RWPE1 (cell line): ENCODE data around the gene AKAP9.
"Not testable (repeated sequence)": the region's sequence is repeated elsewhere in the genome, so short reads cannot be mapped to it uniquely, and the experiment has no call there.

Experiments used
- CTCF ChIA-PET: fragments of 350-600 bp; sonication (Branson Sonifier 250); formaldehyde crosslinking; extraction: SDS; loops from one replicate; lab custom pipeline; 2021; lab: Yijun Ruan, JAX
- POLR2A ChIA-PET: fragments of 400-600 bp; formaldehyde crosslinking; extraction: SDS; loops from one replicate; lab custom pipeline; 2020; ENCODE audit warnings: antibody characterized with exemption; ENCODE audit not compliant: low non-redundant PET; lab: Yijun Ruan, JAX
- DNase-seq: peaks from one replicate; pipeline ENCODE4 v3.0.0; 2012; ENCODE audit warnings: low spot score
- H3K27ac ChIP-seq: fragments of 450-650 bp; 2 replicates; pipeline ENCODE4 v1.5.1; 2017
- TF ChIP-seq, protein P1 (sequence below): fragments of 450-650 bp; conservative IDR thresholded peaks from 2 replicates; pipeline ENCODE4 v1.5.1; 2017; ENCODE audit warnings: low read depth, mild to moderate bottlenecking

The AKAP9 gene

DNA sequence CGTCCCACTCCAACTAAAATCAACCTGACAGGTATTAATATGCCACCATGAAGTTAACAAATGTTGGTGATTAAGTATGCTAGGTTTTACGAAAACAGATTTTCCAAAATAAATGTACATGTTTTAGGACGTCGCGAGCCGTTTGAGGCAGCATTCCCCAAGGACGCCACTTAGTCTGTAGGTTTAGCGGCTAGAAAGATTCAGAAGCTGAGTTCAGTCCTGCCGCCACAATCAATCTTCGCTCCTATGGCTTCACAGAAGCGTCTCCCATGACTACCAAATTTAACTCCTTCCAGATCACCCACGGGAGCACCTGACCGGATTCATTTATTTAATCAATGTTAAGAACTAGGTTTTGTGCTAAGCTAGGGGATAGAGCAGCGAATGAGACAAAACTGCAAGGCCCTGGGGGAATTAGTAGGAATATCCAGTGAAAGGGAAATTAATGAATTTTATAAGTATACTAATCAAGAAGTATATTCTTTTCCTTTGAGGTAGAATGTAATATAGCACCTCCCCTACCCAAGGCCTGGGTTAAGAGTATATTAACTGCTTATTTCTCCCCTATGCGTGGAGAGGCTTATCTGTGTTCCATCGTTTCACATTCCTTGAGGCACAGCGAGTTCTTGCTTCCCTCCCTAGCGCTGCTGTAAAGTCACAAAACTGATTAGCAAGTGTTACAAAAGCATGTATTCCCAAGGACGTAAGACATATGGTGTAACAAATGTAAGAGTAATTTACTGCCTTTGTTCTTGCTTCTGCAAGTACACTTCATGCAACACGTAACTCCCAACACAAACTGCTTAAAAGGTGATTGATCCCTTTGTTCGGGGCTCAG lies 194.6 kb downstream of the AKAP9 start:
- H3K27ac ChIP-seq = peak overlapping the region; percentile 95
- ChIA-PET CTCF (interaction anchor here (1.3 kb wide), 1 partner anchor 326 kb away, joined by 6 read pairs; no protein-coding TSS in a partner anchor), POLR2A (interaction anchor here (1.4 kb wide), 1 partner anchor 393 kb away, joined by 5 read pairs; the partner anchor contains the start of genes PEX1 and RBM48)
- TF ChIP-seq, protein P1, sequence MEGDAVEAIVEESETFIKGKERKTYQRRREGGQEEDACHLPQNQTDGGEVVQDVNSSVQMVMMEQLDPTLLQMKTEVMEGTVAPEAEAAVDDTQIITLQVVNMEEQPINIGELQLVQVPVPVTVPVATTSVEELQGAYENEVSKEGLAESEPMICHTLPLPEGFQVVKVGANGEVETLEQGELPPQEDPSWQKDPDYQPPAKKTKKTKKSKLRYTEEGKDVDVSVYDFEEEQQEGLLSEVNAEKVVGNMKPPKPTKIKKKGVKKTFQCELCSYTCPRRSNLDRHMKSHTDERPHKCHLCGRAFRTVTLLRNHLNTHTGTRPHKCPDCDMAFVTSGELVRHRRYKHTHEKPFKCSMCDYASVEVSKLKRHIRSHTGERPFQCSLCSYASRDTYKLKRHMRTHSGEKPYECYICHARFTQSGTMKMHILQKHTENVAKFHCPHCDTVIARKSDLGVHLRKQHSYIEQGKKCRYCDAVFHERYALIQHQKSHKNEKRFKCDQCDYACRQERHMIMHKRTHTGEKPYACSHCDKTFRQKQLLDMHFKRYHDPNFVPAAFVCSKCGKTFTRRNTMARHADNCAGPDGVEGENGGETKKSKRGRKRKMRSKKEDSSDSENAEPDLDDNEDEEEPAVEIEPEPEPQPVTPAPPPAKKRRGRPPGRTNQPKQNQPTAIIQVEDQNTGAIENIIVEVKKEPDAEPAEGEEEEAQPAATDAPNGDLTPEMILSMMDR = no peak
- peak; percentile 11 for DNase-seq

DNA sequence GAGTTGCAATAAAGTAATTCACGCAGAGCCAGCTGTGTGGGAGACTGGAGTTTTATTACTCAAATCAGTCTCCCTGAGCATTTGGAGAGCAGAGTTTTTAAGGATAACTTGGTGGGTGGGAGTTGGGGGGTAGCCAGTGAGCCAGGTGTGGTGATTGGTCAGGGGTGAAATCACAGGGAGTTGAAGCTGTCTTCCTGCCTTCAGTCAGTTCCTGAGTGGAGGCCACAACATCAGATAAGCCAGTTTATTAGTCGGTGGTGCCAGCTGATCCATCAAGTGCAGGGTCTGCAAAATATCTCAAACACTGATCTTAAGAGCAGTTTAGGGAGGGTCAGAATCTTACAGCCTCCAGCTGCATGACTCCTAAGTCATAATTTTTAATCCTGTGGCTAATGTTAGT lies 196.9 kb downstream of the AKAP9 start:
- ChIA-PET CTCF (no interaction called here), POLR2A (no interaction called here)
- TF ChIP-seq, protein P1 = no peak
- no peak for DNase-seq
- no peak overlapping the region for H3K27ac ChIP-seq

DNA sequence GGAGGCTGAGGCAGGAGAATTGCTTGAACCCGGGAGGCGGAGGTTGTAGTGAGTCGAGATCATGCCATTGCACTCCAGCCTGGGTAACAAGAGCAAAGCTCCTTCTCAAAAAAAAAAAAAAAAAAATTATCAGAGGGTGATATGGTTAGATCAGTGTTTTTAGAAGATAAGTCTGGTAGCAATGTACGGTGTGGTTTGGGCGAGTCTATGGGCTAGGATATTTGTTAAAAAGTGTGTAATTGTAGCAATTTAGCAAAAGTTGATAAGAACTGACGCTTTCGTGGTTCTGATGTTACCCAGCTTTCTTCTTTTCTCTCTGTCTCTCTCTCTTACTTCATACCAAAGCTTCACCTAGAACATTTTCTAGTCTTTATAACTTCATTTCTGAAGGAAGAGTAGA lies 200.5 kb downstream of the AKAP9 start:
- DNase-seq = no peak
- POLR2A ChIA-PET = no interaction called here

DNA sequence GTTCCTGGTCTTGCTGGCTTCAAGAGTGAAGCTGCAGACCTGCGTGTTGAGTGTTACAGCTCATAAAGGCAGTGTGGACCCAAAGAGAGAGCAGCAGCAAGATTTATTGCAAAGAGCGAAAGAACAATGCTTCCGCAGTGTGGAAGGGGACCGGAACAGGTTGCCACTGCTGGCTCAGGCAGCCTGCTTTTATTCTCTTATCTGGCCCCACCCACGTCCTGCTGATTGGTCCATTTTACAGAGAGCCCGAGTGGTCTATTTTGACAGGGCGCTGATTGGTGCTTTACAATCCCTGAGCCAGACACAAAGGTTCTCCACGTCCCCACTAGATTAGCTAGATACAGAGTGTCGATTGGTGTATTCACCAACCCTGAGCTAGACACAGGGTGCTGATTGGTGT lies 202.1 kb downstream of the AKAP9 start:
- DNase-seq, H3K27ac ChIP-seq, POLR2A ChIA-PET: not testable (repeated sequence)
- CTCF ChIA-PET = interaction anchor here (0.5 to 0.6 kb wide), 3 partner anchors 19 to 304 kb away, joined by 3 read pairs; no protein-coding TSS in a partner anchor

More for the DNA sequence above, 200.5 kb downstream of the AKAP9 start:
- TF ChIP-seq, protein P1 = no peak
- H3K27ac ChIP-seq = no peak overlapping the region
- CTCF ChIA-PET = interaction anchor here (0.6 kb wide), 1 partner anchor 307 kb away, joined by 3 read pairs; no protein-coding TSS in a partner anchor

DNA sequence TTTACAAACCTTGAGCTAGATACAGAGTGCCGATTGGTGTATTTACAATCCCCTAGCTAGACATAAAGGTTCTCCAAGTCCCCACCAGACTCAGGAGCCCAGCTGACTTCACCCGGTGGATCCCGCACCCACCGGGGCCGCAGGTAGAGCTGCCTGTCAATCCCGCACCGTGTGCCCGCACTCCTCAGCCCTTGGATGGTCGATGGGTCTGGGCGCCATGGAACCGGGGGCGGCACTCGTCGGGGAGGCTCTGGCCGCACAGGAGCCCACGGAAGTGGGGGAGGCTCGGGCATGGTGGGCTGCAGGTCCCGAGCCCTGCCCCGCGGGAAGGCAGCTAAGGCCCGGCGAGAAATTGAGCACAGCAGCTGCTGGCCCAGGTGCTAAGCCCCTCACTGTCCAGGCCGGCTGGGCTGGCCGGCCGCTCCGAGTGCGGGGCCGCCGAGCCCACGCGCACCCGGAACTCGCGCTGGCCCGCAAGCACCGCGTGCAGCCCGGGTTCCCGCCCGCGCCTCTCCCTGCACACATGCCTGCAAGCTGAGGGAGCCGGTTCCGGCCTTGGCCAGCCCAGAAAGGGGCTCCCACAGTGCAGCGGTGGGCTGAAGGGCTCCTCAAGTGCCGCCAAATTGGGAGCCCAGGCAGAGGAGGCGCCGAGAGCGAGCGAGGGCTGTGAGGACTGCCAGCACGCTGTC lies 202.7 kb downstream of the AKAP9 start:
- H3K27ac ChIP-seq, DNase-seq, POLR2A ChIA-PET: not testable (repeated sequence)
- CTCF ChIA-PET = interaction anchor here (0.6 kb wide), 1 partner anchor 19 kb away, joined by 3 read pairs; no protein-coding TSS in a partner anchor

GRCh38 chr7:92149736-92150239 lies 209.1 kb downstream of the AKAP9 start:
- ChIA-PET CTCF (interaction anchor here (0.6 kb wide), 1 partner anchor 127 kb away, joined by 3 read pairs; no protein-coding TSS in a partner anchor), POLR2A (no interaction called here)
- no peak for DNase-seq
- no peak overlapping the region for H3K27ac ChIP-seq
- TF ChIP-seq, protein P1 = no peak

DNA sequence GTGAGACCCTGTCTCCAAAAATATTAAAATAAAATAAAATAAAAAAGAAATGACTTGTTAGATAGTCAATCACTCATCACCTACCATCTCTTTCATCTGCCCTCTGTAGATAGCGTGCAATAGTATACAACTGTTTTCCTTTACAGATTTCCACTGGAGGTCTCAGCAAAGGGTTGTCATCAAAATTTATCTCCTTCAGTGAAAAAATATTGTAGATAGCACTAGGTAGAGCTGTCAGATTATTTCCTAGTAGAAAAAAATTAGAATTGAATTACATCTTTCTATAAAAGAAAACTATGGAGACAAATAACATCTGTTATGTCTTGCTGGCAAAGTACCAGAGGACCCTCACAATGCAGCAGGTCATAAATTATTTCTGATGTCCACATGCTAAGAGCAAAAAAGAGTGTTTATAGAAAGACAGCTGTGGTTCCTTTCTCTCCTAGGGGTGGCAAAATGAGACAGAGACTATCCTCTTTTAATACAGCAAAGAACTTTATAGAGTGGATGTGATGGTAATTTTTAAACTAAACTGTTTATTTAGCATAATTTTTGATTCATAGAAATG lies 209.9 kb downstream of the AKAP9 start:
- no peak overlapping the region for H3K27ac ChIP-seq
- TF ChIP-seq, protein P1 = no peak
- POLR2A ChIA-PET = no interaction called here
- DNase-seq = no peak
- CTCF ChIA-PET = interaction anchor here (0.6 kb wide), 1 partner anchor 128 kb away, joined by 3 read pairs; no protein-coding TSS in a partner anchor
